K562 (cell line): ENCODE results near the gene GGT6. TPM values are rescaled to one million over a fixed set of nuclear protein-coding genes. Genes with fewer than 3 reads are reported as not detected.

Source experiments
- ATAC-seq: fragments of 200-7000 bp; cut with Tn5 transposase; 3 replicates; pipeline ENCODE4 v1.9.1; 2020; ENCODE audit warnings: moderate library complexity
- BruUV-seq: library from RNA; stranded (reverse); fragments of 400-500 nt; replicated peaks from 2 replicates; lab custom pipeline; 2021; lab: Mats Ljungman, UMichigan
- CTCF ChIA-PET: fragments of 300-600 bp; formaldehyde crosslinking; extraction: SDS; loops from one replicate; lab custom pipeline; 2021; ENCODE audit warnings: low intra/inter-chr PET ratio; lab: Yijun Ruan, JAX
- POLR2A ChIA-PET: fragments of 300-600, 350-650 bp; sonication (Branson Sonifier 250); formaldehyde crosslinking; extraction: SDS; loops from one replicate; lab custom pipeline; 2021; ENCODE audit warnings: antibody characterized with exemption, inconsistent platforms; lab: Yijun Ruan, JAX
- DNase-seq, 4 experiments: peaks; one replicate each; pipeline versions ENCODE4 v3.0.0 to v3.0.0-alpha.2; 2011 to 2018; ENCODE audit warnings: low spot score in 3 of 4, mixed read lengths in 3 of 4; ENCODE audit errors: extremely low read depth in 1 of 4
- FAIRE-seq: peaks from 2 replicates; lab custom pipeline; 2011; peaks lifted over from hg19 to GRCh38; lab: Jason Lieb, UNC
- H2AFZ ChIP-seq: 2 replicates; pipeline ENCODE4 v1.6.0; 2011; ENCODE audit warnings: low read depth, low read length, control low read depth, inconsistent platforms
- H3K27ac ChIP-seq: fragments of 200-600 bp; 3 replicates; pipeline ENCODE4 v1.8.0; 2011; ENCODE audit warnings: low read depth, mild to moderate bottlenecking, control low read depth, inconsistent platforms, low read length, moderate library complexity, mixed read lengths; ENCODE audit errors: extremely low read depth
- H3K27me3 ChIP-seq, 2 experiments: fragments of 300-600 bp in 1 of 2; 2 replicates in 1 of 2; 3 replicates in 1 of 2; pipeline versions ENCODE4 v1.6.0 to v1.8.0; 2011; ENCODE audit warnings: inconsistent platforms in 2 of 2, low read length in 2 of 2, mild to moderate bottlenecking in 1 of 2, mixed read lengths in 1 of 2, moderate library complexity in 1 of 2; ENCODE audit not compliant: control insufficient read depth in 2 of 2, insufficient read depth in 2 of 2
- H3K36me3 ChIP-seq: fragments of 300-600 bp; 3 replicates; pipeline ENCODE4 v1.8.0; 2011; ENCODE audit warnings: mild to moderate bottlenecking, low read length, inconsistent platforms; ENCODE audit not compliant: control insufficient read depth, insufficient read depth
- H3K4me1 ChIP-seq, 2 experiments: fragments of 200-600 bp in 1 of 2; replicated peaks in 1 of 2; 2 replicates in 1 of 2; 3 replicates in 1 of 2; pipeline versions ENCODE4 v1.5.1 to v1.8.0; 2011; ENCODE audit warnings: inconsistent platforms in 2 of 2, low read length in 2 of 2, mild to moderate bottlenecking in 1 of 2, mixed read lengths in 1 of 2, moderate library complexity in 1 of 2; ENCODE audit not compliant: control insufficient read depth in 2 of 2, insufficient read depth in 2 of 2
- H3K4me2 ChIP-seq: 2 replicates; pipeline ENCODE4 v1.6.1; 2011; ENCODE audit warnings: low read length, control low read depth, inconsistent platforms, mixed read lengths; ENCODE audit not compliant: insufficient read depth
- H3K4me3 ChIP-seq: fragments of 200-600 bp; sonication (generic), shearing (Covaris generic); 2 replicates; pipeline ENCODE4 v1.5.1; 2016; ENCODE audit warnings: control low read depth, inconsistent platforms
- H3K79me2 ChIP-seq: fragments of 200-600 bp; 3 replicates; pipeline ENCODE4 v1.8.0; 2011; ENCODE audit warnings: low read length, inconsistent platforms; ENCODE audit not compliant: control insufficient read depth, insufficient read depth
- H3K9ac ChIP-seq, 2 experiments: 2 replicates each; pipeline versions ENCODE4 v1.6.0 to v1.6.1; 2011; ENCODE audit warnings: low read depth in 2 of 2, low read length in 2 of 2, control low read depth in 1 of 2, inconsistent platforms in 1 of 2, mild to moderate bottlenecking in 1 of 2, mixed read lengths in 1 of 2; ENCODE audit not compliant: insufficient read depth in 1 of 2
- H3K9me1 ChIP-seq: one replicate; pipeline ENCODE4 v1.6.0; 2011; ENCODE audit warnings: inconsistent platforms, mild to moderate bottlenecking, low read length, moderate library complexity; ENCODE audit not compliant: control insufficient read depth, insufficient read depth
- H3K9me3 ChIP-seq: replicated peaks from 2 replicates; pipeline ENCODE4 v1.5.1; 2011; ENCODE audit warnings: low read depth, low read length, inconsistent platforms; ENCODE audit not compliant: control insufficient read depth, insufficient read depth
- H4K20me1 ChIP-seq: replicated peaks from 2 replicates; pipeline ENCODE4 v1.6.1; 2011; ENCODE audit warnings: low read length, inconsistent platforms, mixed read lengths; ENCODE audit not compliant: control insufficient read depth, insufficient read depth
- RBFOX2 ChIP-seq: fragments of 200-400 bp; formaldehyde crosslinking; IDR thresholded peaks from 2 replicates; pipeline ENCODE4 v1.6.1; 2017; ENCODE audit warnings: low read depth, mild to moderate bottlenecking, low read length, moderate library complexity
- SMARCA4 ChIP-seq: fragments of 450-650 bp; IDR thresholded peaks from 2 replicates; pipeline ENCODE4 v1.6.1; 2016
- ZNF282 ChIP-seq: sonication (generic); formaldehyde crosslinking; IDR thresholded peaks from 2 replicates; pipeline ENCODE4 v1.8.1; 2023; ENCODE audit warnings: missing genetic modification reagents
- WGBS: fragments of 100-300 bp; shearing (Covaris generic); methylation state at CpG from one replicate; pipeline ENCODE4 v1.1.6; 2016; ENCODE audit warnings: low coverage, mixed read lengths; ENCODE audit not compliant: insufficient coverage; ENCODE audit errors: missing lambda C conversion rate; 5-methylcytosine and 5-hydroxymethylcytosine counted together
- in situ Hi-C: fragments of 300-500 bp; cut with MboI; formaldehyde crosslinking; loops from 4 replicates; pipeline ENCODE4 v1.15.0; 2018; ENCODE audit warnings: inconsistent platforms, mixed read lengths
- intact Hi-C: fragments of 100-400 bp; cut with micrococcal nuclease; formaldehyde crosslinking; loops from 2 replicates; pipeline ENCODE4 v1.14.2; 2022
- polyA plus RNA-seq, 8 experiments: library from polyadenylated mRNA; depleted of rRNA in 4 of 8; stranded (reverse) in 5 of 8; unstranded in 3 of 8; fragments of >200 nt; fragmentation: Nextera tagmentation in 2 of 8; fragmentation: Illumina TruSeq in 1 of 8; extraction: Ambion mirVana in 2 of 8; extraction: Trizol in 1 of 8; gene quantifications; 2 replicates each; pipeline versions ENCODE4 v1.2.1 to v1.2.3, GENCODE V29; 2011 to 2014; ENCODE audit warnings: inconsistent platforms in 1 of 8, missing spikeins in 1 of 8
- total RNA-seq, 7 experiments: library from RNA; depleted of rRNA in 6 of 7; stranded (reverse); fragments of >200 nt in 6 of 7; fragmentation: Illumina TruSeq in 2 of 7; extraction: Trizol in 2 of 7; gene quantifications; 2 replicates each; pipeline versions ENCODE4 v1.2.1 to v1.2.3, GENCODE V29; 2011 to 2021; ENCODE audit warnings: low replicate concordance in 1 of 7

The GGT6 gene
- total and polyA plus RNA-seq, 9 of the 15 experiments (the other 6 are each of a cell fraction or from before 2014, with no cell fraction given) = 0.09 TPM; not detected in 8

- TF ChIP-seq SMARCA4 (no peak), RBFOX2 (peak; percentile 22; the same call in 1 of the 2 replicates)
- H4K20me1 ChIP-seq = no peaks in the 10 kb centered on the region; the same call in 1 of the 2 replicates
- H3K9ac ChIP-seq = no peak overlapping the region
- ATAC-seq (no peak), DNase-seq (no peak), FAIRE-seq (no peak)
- H3K79me2 ChIP-seq = no peaks in the 10 kb centered on the region
- H2AFZ ChIP-seq = no peak overlapping the region
- in situ Hi-C loops = no loop called here
- CTCF ChIA-PET = interaction anchor here (0.9 kb wide), 1 partner anchor 326 kb away, joined by 3 read pairs; no protein-coding TSS in a partner anchor
- intact Hi-C loops = loop anchor here (5.0 kb wide), 1 partner anchor 119 kb away; no protein-coding TSS in a partner anchor
- H3K27me3 ChIP-seq = no peaks in the 10 kb centered on the region
- no TSS peak for BruUV-seq
- H3K36me3 ChIP-seq = peaks cover 86% of the 10 kb centered on the region; the same call in 2 of the 3 replicates
- peaks cover 0 to 71% of the 10 kb centered on the region in 2 experiments; a peak in 2 of 5 replicates for H3K4me1 ChIP-seq
- POLR2A ChIA-PET = interaction anchor here (0.6 kb wide), 1 partner anchor 538 kb away, joined by 4 read pairs; no protein-coding TSS in a partner anchor
- WGBS = 89% methylated on average over 15 of the region's 29 CpGs
- H3K9me1 ChIP-seq = no peaks in the 10 kb centered on the region
- no peak overlapping the region for H3K27ac ChIP-seq
- no peak overlapping the region for H3K4me3 ChIP-seq
- H3K9me3 ChIP-seq = no peaks in the 10 kb centered on the region
- no peak overlapping the region for H3K4me2 ChIP-seq
Observed at GRCh38 chr17:4541328-4542002, 18.9 kb downstream of the GGT6 start.

GRCh38 chr17:4540687-4541327 lies 19.6 kb downstream of the GGT6 start:
- no peaks in the 10 kb centered on the region for H3K79me2 ChIP-seq
- no peak for ATAC-seq
- H4K20me1 ChIP-seq = no peaks in the 10 kb centered on the region; the same call in 1 of the 2 replicates
- no peaks in the 10 kb centered on the region for H3K9me1 ChIP-seq
- intact Hi-C loops (loop anchor here (5.0 kb wide), 1 partner anchor 119 kb away; no protein-coding TSS in a partner anchor), in situ Hi-C loops (no loop called here)
- H3K9ac ChIP-seq = no peak overlapping the region
- H3K27me3 ChIP-seq = no peaks in the 10 kb centered on the region
- no peak for DNase-seq
- peaks cover 81% of the 10 kb centered on the region; the same call in 2 of the 3 replicates for H3K36me3 ChIP-seq
- H3K4me2 ChIP-seq = no peak overlapping the region
- 93% methylated on average over 6 of the region's 15 CpGs for WGBS
- H3K27ac ChIP-seq = no peak overlapping the region
- ChIA-PET POLR2A (no interaction called here), CTCF (interaction anchor here (0.9 kb wide), 1 partner anchor 325 kb away, joined by 3 read pairs; no protein-coding TSS in a partner anchor)
- FAIRE-seq = no peak
- H2AFZ ChIP-seq = no peak overlapping the region
- no TSS peak for BruUV-seq
- no peak overlapping the region for H3K4me3 ChIP-seq
- no peaks in the 10 kb centered on the region for H3K9me3 ChIP-seq
- peaks cover 0 to 77% of the 10 kb centered on the region in 2 experiments; a peak in 3 of 5 replicates for H3K4me1 ChIP-seq
- 0 out of 2 replicates have a peak, but pooled peaks have one; percentile 11 for TF ChIP-seq RBFOX2
- TF ChIP-seq ZNF282 (CRISPR knock-in tag) = no peak
